SIG-M5 treated with dmso at 0.1 percent for 504 hours (cell line): ENCODE measurements around the gene IL17RE.
"Not testable (repeated sequence)": the region's sequence is repeated elsewhere in the genome, so short reads cannot be mapped to it uniquely, and the experiment has no call there.

ENCODE experiments used
- DNase-seq: peaks from one replicate; lab custom pipeline; 2025; ENCODE audit not compliant: unreplicated experiment; lab: John Stamatoyannopoulos, UW

The IL17RE gene

GRCh38 chr3:9902372-9903237, at the start of gene IL17RE:
Gene IL17RE (plus strand): TSS chr3:9902848. CDS start chr3:9902933, 85 bp downstream.
- DNase-seq, result no peak

GRCh38 chr3:9854291-9854940, 48.2 kb upstream of the IL17RE start:
- not testable (repeated sequence) for DNase-seq

GRCh38 chr3:9855594-9855993, 47.1 kb upstream of the IL17RE start:
- DNase-seq, result no peak

- DNase-seq, result no peak
These were observed 43.1 kb upstream of the IL17RE start for GRCh38 chr3:9859530-9860025.

- no peak for DNase-seq
These were observed 41.4 kb upstream of the IL17RE start for GRCh38 chr3:9861201-9861600.

- DNase-seq, result no peak
These were observed 41.0 kb upstream of the IL17RE start for GRCh38 chr3:9861626-9862130.

GRCh38 chr3:9862391-9863057, 40.1 kb upstream of the IL17RE start:
- DNase-seq, result no peak

- DNase-seq, result no peak
These were observed 39.4 kb upstream of the IL17RE start for GRCh38 chr3:9863058-9863772.

- no peak for DNase-seq
These were observed 38.3 kb upstream of the IL17RE start for GRCh38 chr3:9864200-9864927.

- DNase-seq, result not testable (repeated sequence)
These were observed 37.5 kb upstream of the IL17RE start for GRCh38 chr3:9865125-9865637.

GRCh38 chr3:9866639-9867038, 36.0 kb upstream of the IL17RE start:
- no peak for DNase-seq

- no peak for DNase-seq
These were observed 35.5 kb upstream of the IL17RE start for GRCh38 chr3:9867106-9867505.

GRCh38 chr3:9869955-9870354, 32.7 kb upstream of the IL17RE start:
- DNase-seq, result no peak

GRCh38 chr3:9870978-9871377, 31.7 kb upstream of the IL17RE start:
- DNase-seq, result no peak

- DNase-seq, result not testable (repeated sequence)
These were observed 30.6 kb upstream of the IL17RE start for GRCh38 chr3:9872067-9872466.

GRCh38 chr3:9875448-9875847, 27.2 kb upstream of the IL17RE start:
- no peak for DNase-seq

- DNase-seq, result not testable (repeated sequence)
These were observed 26.4 kb upstream of the IL17RE start for GRCh38 chr3:9876255-9876654.

GRCh38 chr3:9876991-9877390, 25.7 kb upstream of the IL17RE start:
- DNase-seq, result no peak

- no peak for DNase-seq
These were observed 23.9 kb upstream of the IL17RE start for GRCh38 chr3:9878700-9879099.
